ENCODE measurements around the gene SF3A2.

The SF3A2 gene

DNA sequence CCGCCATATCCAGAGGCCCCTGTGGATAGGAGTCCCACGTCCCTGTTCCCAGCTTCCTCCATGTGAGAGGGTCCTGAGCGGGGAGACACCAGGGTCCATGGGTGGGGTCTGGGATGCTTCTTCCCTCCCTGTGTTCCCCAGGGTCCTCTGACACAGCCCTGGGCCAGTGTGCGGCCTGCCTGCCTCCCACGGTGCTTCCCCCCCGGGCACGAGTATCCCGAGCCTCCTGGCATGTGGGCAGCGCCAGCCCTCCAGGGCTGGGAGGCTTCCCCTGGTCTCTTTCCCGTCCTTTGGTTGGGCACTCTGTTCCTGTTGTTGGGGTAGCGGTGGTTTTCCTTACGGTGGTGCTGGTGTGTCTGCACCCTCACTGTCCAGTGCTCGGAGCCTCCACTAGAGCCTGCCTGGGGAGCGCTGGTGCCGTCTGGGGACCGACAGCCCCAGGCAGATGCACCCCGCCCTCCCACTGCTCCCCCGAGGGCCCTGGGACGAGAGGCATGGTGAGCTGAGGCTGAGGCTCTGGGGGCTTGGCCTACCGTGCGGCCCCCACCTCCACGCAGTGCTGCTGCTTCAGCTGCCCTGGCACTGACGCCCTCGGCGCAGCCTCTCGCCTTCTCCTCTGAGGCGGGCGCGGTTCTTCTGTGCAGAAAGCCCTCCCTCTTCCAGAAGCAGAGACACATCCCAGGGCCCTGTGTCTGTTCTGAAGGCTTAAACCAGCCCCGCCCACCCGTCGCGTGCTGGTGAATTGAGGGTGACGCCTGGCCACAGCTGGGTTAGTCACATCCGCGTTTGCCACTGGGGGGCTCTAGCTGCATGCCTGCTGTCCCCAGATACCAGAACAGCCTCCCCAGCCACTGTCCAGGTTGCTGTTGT is 28.4 kb upstream of the SF3A2 start:
- DNase-seq (ENCODE audit: low spot score): peak; percentile 75

DNA sequence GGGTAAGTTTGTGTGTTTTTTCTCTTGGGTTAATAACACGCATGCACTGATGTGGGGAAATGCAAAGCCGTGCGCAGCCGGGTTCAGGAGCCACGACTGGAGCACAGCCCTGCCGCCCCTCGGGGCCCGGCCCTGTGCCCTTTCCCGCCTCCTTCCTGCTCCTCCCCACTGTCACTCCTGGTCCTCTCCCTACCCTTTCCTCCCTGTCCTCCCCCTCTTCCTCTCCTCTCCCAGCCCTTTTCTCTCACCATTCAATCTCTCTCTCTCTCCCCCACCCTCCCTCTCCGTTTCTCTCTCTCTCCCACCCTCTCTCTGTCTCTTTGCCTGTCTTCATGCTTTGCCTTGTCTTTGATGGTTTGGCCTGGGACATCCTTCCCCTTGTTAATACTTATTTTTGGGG is 27.6 kb upstream of the SF3A2 start:
- DNase-seq (ENCODE audit: low spot score): no peak

DNA sequence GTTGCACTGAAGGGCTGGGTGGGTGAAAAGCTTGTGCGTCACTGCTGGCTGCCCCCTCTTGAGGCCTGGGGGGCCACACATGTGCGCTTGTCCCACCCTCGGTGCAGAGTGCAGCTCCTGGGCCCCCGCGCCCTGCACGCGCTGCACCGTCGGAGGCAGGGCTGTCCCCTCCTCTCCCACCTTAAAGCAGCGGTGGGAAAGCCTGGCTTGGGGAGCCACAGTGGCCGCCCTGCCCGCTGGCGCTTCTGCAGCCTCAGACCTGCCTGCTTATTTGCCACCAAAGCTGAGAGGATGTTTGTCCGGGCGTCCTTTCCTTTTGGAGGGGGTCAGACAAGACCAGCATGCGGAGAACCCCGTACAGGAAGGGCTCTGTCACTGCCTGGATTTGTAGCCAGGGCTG is 27.2 kb upstream of the SF3A2 start:
- DNase-seq (ENCODE audit: low spot score): no peak

DNA sequence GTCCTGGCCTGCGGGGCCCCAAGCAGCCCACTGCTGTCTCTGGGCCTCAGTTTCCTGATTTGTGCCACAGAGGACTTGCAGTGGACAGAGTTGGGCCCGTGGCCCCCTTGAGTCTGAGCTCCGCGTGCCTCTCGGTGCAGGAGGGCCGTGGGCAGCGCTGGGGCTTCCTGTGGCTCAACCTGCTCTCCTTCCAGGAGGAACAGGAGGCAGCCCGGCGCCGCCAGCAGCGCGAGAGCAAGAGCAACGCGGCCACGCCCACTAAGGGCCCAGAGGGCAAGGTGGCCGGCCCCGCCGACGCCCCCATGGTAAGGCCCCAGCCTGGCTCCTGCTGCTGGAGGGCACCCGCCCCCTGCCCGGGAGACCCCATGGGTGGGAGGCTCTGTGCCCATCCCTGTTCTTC is 26.4 kb upstream of the SF3A2 start:
- DNase-seq (ENCODE audit: low spot score): no peak

DNA sequence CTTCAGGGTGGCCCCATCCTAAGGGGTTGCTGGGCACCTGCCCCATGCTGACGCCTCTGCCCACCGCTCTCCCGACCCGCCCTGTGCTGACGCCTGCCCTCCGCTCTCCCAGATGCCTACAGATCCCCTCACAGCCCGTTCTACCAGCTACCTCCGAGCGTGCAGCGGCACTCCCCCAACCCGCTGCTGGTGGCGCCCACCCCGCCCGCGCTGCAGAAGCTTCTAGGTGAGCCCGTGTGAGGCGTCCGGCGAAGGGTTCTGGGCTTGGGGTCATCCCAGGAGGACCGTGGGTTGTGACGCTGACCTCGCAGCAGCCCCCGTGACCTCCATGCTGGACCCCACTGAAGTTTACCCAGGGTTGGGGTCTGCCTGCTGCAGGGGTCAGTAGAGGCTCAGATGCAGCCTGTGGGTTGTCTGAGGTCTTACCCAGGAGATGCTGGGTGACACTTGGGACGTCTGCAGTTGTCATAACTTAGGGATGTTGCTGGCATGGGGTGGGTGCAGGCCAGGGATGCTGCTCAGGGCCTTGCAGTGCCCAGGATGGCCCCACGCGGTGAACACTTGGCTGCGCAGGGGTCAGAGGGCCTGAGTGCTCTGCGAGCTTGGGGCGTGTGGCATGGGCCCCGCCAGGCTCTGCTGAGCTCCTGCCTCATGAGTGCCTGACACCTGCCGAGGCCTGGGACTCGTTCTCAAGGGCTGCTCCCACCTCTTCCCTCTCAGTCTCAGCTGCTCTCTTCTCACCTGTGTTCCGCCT is 25.5 kb upstream of the SF3A2 start:
- no peak for DNase-seq (ENCODE audit: low spot score)

DNA sequence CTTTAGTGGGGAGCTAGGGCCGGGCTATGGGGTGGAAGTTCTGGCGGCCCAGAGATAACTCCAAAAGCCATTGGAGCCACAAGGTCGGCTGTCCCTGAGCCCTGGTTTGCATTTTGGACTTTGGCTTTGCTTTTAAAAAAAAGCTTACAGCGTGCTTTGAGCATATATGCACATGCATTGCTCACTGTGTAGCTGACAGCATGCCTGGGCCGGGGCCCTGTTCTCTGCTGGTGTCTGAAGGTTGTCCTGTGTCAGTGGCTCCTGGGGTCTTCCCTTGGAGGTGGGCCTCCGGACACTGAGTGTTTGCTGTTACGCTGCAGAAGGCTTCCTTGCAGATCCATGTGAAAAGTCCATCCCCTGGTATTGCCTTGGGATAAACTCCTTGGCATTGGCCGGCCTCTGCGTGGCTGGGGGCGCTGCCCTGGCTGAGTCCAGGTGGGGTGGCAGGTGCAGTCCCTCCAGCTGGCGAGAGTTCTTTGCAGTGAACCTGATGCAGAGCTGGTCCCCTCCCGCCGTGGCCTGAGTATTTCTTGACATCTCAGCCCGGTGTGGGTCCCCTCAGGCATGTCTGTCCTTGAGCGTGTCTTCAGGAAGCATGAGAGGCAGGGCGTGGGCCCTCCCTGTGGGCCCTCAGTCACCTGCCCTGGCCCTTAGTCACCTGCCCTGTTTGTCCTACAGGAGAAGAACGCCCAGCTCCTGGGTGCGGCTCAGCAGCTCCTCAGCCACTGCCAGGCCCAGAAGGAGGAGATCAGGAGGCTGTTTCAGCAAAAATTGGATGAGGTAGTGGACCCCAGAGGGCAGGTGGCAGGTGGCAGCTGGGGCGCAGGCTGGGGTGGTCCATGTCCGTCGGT is 23.5 kb upstream of the SF3A2 start:
- no peak for DNase-seq (ENCODE audit: low spot score)

DNA sequence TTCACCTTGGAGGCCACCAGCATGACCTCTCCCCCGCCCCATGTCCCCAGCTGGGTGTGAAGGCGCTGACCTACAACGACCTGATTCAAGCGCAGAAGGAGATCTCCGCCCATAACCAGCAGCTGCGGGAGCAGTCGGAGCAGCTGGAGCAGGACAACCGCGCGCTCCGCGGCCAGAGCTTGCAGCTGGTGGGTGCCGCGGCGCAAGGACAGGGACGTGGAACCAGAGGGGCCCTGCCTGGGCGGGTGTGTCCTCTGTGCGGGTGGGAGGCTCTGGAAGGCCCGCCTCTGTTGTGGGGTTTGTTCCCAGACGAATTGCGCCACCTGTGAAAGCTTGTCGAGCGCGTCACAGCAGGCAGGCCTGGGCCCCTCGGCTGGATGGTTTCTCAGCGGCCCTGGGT is 22.8 kb upstream of the SF3A2 start:
- peak; percentile 84 for DNase-seq (ENCODE audit: low spot score)

DNA sequence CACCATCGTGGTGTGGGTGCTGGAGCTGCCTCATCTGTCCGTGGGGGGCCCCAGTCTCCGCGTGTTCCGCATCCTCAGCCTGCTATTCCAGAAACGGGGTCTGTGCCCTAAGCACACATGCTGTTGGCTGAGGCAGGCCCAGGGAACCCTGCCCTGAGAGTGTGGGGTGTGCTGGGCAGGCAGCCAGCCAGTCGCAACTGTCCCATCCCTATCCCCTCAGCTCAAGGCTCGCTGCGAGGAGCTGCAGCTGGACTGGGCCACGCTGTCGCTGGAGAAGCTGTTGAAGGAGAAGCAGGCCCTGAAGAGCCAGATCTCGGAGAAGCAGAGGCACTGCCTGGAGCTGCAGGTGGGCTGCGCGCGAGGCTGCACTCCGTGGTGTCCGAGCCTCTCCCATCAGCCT is 22.4 kb upstream of the SF3A2 start:
- DNase-seq (ENCODE audit: low spot score): peak; percentile 78

DNA sequence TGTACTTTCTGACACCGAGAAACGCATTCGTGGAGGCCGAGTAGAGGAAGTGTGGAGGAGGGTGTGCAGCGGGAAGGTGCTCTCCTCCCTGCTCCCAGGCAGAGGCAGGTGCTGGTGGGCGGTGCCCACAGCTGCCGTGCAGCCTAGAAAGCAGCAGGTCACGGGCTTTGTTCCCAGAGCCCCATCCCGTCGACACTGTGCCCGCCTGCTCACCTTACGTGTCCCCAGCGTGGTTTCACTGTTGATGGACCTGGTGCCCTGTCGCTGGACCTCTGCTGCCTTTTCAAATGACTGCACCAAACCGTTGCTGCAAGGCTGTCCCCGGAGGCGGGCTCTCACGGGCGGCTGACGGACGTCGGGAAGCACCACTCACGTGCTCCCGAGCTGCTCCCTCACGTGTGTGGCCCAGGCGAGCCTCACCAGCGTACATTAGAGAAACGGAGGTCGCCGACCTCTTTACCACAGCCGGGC is 21.3 kb upstream of the SF3A2 start:
- no peak for DNase-seq (ENCODE audit: low spot score)

DNA sequence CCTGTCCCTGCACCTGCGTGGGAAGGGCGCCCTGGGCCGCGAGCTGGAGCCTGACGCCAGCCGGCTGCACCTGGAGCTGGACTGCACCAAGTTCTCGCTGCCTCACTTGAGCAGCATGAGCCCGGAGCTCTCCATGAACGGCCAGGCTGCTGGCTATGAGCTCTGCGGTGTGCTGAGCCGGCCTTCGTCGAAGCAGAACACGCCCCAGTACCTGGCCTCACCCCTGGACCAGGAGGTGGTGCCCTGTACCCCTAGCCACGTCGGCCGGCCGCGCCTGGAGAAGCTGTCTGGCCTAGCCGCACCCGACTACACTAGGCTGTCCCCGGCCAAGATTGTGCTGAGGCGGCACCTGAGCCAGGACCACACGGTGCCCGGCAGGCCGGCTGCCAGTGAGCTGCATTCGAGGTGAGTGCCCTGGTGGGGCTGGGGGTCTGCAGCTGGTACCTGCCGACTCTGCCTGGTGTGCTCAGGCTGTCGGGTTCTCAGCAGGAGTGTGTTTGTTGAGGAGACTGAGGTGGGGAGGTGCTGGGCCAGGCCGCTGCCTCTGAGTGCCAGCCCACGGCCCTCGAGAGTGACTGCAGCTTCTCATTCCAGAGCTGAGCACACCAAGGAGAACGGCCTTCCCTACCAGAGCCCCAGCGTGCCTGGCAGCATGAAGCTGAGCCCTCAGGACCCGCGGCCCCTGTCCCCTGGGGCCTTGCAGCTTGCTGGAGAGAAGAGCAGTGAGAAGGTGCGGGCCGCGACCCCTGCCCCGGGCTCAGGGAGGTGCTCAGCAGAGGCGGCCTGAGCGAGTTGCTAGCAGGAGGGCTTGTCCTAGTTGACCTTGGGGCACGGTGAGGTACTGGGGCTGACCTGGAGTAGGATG is 20.0 kb upstream of the SF3A2 start:
- DNase-seq (ENCODE audit: low spot score): no peak

DNA sequence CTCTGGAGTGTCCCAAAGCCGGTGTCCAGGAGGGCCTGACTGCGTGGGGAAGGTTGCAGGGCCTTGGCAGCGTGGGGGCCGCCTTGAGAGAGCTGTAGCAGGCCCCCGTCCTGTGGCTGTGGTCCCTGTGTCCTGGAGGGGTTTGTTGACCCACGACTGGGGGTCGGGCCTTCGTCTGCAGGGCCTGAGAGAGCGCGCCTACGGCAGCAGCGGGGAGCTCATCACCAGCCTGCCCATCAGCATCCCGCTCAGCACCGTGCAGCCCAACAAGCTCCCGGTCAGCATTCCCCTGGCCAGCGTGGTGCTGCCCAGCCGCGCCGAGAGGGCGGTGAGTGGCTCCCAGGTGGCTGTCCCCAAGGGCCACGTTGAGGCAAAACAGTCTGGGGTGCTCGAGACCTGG is 19.0 kb upstream of the SF3A2 start:
- no peak for DNase-seq (ENCODE audit: low spot score)

DNA sequence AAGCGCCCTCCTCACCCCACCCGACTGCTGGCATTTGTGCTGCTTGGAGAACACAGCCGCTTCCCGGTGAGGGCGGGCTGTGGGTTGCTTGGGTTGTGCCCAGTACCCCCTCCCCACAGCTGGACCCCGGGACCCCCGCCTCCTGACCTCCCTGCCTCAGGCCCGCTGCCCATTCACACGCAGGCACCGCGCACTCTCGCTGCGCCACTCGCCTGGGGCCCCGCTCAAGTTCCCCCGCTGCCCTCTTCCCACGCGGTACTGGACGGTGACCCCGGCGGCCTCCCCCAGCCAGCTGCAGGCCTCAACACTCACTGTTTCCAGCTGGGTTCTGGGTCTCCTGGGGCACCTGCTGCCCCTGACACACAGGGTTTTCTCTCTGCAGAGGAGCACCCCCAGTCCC is 16.9 kb upstream of the SF3A2 start:
- no peak for DNase-seq (ENCODE audit: low spot score)

DNA sequence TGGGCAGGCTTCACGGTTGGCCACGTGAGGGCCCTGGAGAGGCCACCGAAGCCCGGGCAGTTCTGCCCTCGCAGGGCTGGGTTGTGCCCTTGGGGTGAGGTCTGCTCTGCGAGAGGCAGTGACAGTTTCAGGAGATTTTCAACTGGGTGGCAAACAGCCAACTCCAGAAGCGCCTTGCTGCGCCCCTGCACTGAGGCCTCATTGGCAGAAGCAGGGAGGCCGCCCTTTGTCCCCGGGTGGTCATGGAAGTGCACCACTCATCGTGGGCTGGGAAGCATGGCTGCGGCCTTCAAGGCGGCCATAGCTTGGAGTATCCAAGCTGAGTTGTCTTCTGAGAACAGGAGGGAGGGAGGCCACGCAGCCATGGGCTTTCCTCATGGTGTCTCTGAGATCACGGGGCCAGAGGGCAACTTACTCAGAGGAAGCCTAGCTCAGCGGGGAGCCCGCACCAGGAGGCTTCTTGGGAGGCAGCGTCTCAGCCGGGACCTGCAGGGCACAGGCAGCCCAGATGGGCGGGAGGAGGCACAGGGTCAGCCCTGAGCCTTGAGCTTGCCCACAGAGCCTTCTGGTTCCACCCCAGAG is 15.3 kb upstream of the SF3A2 start:
- DNase-seq (ENCODE audit: low spot score): no peak

DNA sequence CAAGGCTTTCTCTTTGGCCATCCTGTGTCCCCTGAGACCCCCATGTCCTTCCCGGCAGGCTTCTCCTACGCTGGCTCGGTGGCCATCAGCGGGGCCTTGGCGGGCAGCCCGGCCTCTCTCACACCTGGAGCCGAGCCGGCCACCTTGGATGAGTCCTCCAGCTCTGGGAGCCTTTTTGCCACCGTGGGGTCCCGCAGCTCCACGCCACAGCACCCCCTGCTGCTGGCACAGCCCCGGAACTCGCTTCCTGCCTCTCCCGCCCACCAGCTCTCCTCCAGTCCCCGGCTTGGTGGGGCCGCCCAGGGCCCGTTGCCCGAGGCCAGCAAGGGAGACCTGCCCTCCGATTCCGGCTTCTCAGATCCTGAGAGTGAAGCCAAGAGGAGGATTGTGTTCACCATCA is 14.7 kb upstream of the SF3A2 start:
- DNase-seq (ENCODE audit: low spot score): no peak

DNA sequence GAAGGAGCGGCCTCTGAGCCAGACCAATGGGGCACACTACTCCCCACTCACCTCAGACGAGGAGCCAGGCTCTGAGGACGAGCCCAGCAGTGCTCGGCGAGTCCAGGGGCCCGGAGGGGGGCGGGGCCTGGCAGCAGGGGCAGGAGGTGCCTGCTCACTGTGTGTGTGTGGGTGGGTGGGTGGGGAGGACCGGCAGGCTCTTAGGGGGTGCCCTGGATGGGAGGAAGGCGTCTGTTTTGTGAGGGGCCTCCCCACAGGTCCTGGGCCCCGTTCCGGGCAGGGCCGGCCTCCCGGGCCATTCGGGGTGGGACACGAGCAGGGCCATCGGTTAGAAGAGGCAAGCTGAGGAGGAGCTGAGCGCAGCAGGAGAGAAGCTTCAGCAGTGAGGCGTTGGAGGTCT is 13.2 kb upstream of the SF3A2 start:
- no peak for DNase-seq (ENCODE audit: low spot score)

DNA sequence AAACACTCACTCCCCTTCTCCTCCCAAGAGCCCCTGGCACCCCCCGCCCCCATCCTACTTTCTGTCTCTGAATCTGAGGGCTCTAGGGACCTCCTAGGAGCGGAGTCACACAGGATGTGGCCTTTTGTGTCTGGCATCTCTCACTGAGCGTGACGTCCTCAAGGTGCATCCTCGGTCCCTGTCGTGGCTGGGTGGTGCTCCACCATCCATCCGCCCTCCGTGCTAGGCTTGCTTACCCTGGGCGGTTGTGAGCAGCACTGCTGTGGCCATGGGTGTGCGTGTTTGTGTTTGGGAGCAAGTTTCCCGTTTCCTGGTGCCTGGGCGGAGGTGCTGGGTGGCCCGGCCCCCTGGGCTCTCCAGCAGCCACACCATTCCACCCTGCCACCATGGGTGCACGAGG is 12.7 kb upstream of the SF3A2 start:
- DNase-seq (ENCODE audit: low spot score): no peak

DNA sequence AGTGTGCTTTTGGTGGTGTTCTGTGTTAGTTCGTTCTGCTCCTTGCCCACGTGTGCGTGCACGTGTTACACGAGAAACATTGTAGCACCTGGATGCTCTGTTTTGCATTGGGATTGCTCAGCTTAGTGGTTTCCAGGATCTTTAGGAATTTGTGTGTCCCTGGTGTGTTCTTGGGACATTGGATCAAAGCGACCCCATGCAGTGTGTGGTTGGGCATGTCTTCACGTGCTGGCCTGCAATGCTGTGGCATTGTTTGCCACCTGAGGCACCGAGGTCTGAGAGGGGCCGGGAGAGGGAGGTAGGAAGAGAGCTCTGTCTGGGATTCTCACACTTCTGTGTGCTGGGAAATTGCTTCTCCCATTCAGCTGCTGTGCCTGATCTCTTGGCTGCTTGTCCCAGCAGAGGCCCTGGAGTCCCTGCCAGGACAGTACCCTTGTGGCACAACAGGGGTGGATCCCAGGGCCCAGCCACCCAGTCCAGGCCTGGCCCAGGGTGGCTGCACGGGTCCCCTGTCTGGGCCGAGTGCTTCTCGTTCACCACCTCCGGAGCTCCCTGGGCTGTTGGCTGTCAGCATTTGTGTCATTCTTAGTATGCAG is 11.8 kb upstream of the SF3A2 start:
- no peak for DNase-seq (ENCODE audit: low spot score)

DNA sequence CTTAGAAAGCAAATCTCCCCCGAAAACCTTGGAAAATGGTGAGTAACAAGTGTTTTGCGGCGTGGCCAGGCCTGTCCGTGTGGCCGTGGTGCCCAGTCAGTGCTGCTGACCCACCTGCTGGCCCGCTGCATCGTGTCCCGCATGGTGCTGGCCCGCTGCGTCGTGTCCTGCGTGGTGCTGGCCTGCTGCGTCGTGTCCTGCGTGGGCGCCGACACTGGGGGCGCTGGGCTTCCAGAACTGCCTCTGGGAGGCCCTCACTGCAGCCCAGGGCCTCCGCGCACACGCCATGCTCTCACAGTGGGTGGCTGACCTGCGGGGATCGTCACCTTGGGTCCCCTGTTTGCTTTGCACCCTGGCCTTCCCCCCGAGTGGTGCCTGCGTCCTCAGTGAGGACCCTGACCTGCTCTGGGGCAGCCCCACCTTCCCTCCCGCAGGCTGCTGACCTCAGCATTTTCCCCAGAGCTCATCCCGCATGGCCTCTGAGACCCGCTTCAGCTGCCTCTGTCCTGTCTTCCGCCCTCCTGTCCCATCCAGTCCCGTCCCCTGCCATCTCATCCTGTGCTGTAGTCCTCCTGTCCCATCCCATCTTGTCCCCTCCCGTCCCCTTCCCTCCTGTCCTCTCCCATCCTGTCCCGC is 11.1 kb upstream of the SF3A2 start:
- DNase-seq (ENCODE audit: low spot score): no peak

DNA sequence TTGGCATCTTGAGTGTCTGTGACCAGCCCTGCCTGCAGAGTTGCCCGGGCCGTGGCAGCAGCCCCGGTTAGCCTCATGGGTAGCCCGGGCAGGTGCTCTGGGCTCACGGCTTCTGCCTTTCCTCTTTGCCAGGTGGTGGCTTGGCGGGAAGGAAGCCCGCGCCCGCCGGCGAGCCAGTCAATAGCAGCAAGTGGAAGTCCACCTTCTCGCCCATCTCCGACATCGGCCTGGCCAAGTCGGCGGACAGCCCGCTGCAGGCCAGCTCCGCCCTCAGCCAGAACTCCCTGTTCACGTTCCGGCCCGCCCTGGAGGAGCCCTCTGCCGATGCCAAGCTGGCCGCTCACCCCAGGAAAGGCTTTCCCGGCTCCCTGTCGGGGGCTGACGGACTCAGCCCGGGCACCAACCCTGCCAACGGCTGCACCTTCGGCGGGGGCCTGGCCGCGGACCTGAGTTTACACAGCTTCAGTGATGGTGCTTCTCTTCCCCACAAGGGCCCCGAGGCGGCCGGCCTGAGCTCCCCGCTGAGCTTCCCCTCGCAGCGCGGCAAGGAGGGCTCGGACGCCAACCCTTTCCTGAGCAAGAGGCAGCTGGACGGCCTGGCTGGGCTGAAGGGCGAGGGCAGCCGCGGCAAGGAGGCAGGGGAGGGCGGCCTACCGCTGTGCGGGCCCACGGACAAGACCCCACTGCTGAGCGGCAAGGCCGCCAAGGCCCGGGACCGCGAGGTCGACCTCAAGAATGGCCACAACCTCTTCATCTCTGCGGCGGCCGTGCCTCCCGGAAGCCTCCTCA is 10.4 kb upstream of the SF3A2 start:
- DNase-seq (ENCODE audit: low spot score): no peak
